ENCODE measurements around the gene LRRC71. TPM values are rescaled to one million over a fixed set of nuclear protein-coding genes. Genes with fewer than 3 reads are reported as not detected.

The LRRC71 gene
- total and polyA plus RNA-seq, 2 of the 13 experiments (the other 11 are each of a cell fraction or from before 2014, with no cell fraction given), result not detected

- no peak for TF ChIP-seq ZHX2 (IDR thresholded peaks at IDR 0.05; ENCODE audit: low read depth)
- TF ChIP-seq ZHX2 (CRISPR knock-in tag; IDR thresholded peaks at IDR 0.05; ENCODE audit: borderline replicate concordance), result no peak
- no peak for TF ChIP-seq KIAA2018 (CRISPR knock-in tag; IDR thresholded peaks at IDR 0.05; ENCODE audit: borderline replicate concordance)
- no peak for TF ChIP-seq PHB2 (IDR thresholded peaks at IDR 0.05; ENCODE audit: partially characterized antibody)
- TF ChIP-seq, protein P1, sequence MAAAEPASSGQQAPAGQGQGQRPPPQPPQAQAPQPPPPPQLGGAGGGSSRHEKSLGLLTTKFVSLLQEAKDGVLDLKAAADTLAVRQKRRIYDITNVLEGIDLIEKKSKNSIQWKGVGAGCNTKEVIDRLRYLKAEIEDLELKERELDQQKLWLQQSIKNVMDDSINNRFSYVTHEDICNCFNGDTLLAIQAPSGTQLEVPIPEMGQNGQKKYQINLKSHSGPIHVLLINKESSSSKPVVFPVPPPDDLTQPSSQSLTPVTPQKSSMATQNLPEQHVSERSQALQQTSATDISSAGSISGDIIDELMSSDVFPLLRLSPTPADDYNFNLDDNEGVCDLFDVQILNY (CRISPR knock-in tag; conservative IDR thresholded peaks at IDR 0.05), result no peak
- TF ChIP-seq DPF2 (CRISPR knock-in tag; IDR thresholded peaks at IDR 0.05; ENCODE audit: borderline replicate concordance, low read depth), result no peak
- TF ChIP-seq TBP (CRISPR knock-in tag; IDR thresholded peaks at IDR 0.05), result no peak
- no peak for TF ChIP-seq ZNF225 (CRISPR knock-in tag; IDR thresholded peaks at IDR 0.05)
Observed at GRCh38 chr1:156943756-156944155, 23.3 kb downstream of the LRRC71 start (continued).

Data from HepG2 (cell line).